ENCODE results near the gene TAS2R42.

DNA sequence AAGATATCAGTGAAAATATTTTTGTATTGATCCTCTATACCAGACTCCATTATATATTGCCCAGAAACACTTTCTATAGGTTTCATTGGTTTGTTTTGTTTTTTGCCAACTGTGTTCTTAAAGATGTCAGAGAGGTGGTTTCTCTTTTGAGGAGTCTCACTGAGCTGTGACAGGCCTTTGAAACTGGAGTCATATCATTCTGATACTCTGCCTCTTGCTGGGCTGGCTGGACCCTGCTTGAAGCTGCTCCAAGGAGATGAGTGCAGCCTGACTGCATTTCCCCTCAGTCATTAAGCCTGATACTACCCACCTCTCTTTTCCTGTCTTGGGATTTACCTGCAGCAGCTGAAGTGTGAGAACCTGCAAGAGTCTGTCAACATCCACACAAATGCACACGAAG lies 35.9 kb downstream of the TAS2R42 start:
- TF ChIP-seq, protein P1, sequence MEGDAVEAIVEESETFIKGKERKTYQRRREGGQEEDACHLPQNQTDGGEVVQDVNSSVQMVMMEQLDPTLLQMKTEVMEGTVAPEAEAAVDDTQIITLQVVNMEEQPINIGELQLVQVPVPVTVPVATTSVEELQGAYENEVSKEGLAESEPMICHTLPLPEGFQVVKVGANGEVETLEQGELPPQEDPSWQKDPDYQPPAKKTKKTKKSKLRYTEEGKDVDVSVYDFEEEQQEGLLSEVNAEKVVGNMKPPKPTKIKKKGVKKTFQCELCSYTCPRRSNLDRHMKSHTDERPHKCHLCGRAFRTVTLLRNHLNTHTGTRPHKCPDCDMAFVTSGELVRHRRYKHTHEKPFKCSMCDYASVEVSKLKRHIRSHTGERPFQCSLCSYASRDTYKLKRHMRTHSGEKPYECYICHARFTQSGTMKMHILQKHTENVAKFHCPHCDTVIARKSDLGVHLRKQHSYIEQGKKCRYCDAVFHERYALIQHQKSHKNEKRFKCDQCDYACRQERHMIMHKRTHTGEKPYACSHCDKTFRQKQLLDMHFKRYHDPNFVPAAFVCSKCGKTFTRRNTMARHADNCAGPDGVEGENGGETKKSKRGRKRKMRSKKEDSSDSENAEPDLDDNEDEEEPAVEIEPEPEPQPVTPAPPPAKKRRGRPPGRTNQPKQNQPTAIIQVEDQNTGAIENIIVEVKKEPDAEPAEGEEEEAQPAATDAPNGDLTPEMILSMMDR (IDR thresholded peaks at IDR 0.05; ENCODE audit: low read depth, low read length, poor library complexity, severe bottlenecking) = no peak
- TF ChIP-seq EZH2phosphoT487 (IDR thresholded peaks at IDR 0.05; ENCODE audit: borderline replicate concordance, low read length) = no peak
